HEK293 (cell line): ENCODE results near the gene PYY.
"Not testable (repeated sequence)": the region's sequence is repeated elsewhere in the genome, so short reads cannot be mapped to it uniquely, and the experiment has no call there.

ENCODE experiments used
- CTCF ChIA-PET: fragments of 350-600 bp; formaldehyde crosslinking; extraction: SDS; loops from one replicate; lab custom pipeline; 2021; ENCODE audit warnings: antibody characterized with exemption; lab: Yijun Ruan, JAX
- POLR2A ChIA-PET: fragments of 300-600 bp; formaldehyde crosslinking; extraction: SDS; loops from one replicate; lab custom pipeline; 2020; ENCODE audit warnings: antibody characterized with exemption, inconsistent platforms; lab: Yijun Ruan, JAX
- H3K27ac ChIP-seq: fragments of 200-500 bp; sonication (Bioruptor generic); 2 replicates; pipeline ENCODE4 v1.5.1; 2014; ENCODE audit warnings: low read depth, low read length, control low read depth, inconsistent platforms; ENCODE audit errors: extremely low read depth
- H3K36me3 ChIP-seq, 2 experiments: fragments of 200-500 bp in 1 of 2; sonication (Bioruptor generic) in 1 of 2; 1 replicate in 1 of 2; 2 replicates in 1 of 2; pipeline ENCODE4 v1.5.1; 2014 to 2017; ENCODE audit warnings: inconsistent platforms in 2 of 2, low read length in 2 of 2; ENCODE audit not compliant: control insufficient read depth in 2 of 2, insufficient read depth in 1 of 2
- H3K4me1 ChIP-seq: fragments of 200-500 bp; sonication (Bioruptor generic); 2 replicates; pipeline ENCODE4 v1.5.1; 2014; ENCODE audit warnings: mild to moderate bottlenecking, low read length, inconsistent platforms; ENCODE audit not compliant: control insufficient read depth, insufficient read depth
- H3K4me3 ChIP-seq: 2 replicates; pipeline ENCODE4 v1.5.1; 2011; ENCODE audit warnings: low read depth, mild to moderate bottlenecking, control low read depth, low read length, moderate library complexity
- H3K9me3 ChIP-seq: fragments of 200-500 bp; sonication (Bioruptor generic); 2 replicates; pipeline ENCODE4 v1.5.1; 2014; ENCODE audit warnings: low read depth, low read length, inconsistent platforms; ENCODE audit not compliant: control insufficient read depth, insufficient read depth
- AEBP2 ChIP-seq: fragments of 450-650 bp; formaldehyde crosslinking; IDR thresholded peaks from 2 replicates; pipeline ENCODE4 v1.5.1; 2016; ENCODE audit warnings: missing biosample characterization, missing genetic modification characterization, borderline replicate concordance
- GLI2 ChIP-seq: fragments of 450-650 bp; formaldehyde crosslinking; IDR thresholded peaks from 2 replicates; pipeline ENCODE4; 2017; ENCODE audit warnings: missing biosample characterization, missing genetic modification characterization, low read depth, borderline replicate concordance
- GLIS2 ChIP-seq: fragments of 450-650 bp; formaldehyde crosslinking; IDR thresholded peaks from 2 replicates; pipeline ENCODE4 v1.5.1; 2016; ENCODE audit warnings: missing biosample characterization, missing genetic modification characterization
- HIC1 ChIP-seq: fragments of 450-650 bp; formaldehyde crosslinking; IDR thresholded peaks from 2 replicates; pipeline ENCODE4 v1.5.1; 2016; ENCODE audit warnings: missing biosample characterization, missing genetic modification characterization
- HOXA7 ChIP-seq: sonication (generic); formaldehyde crosslinking; IDR thresholded peaks from 2 replicates; pipeline ENCODE4 v1.8.1; 2022; ENCODE audit warnings: missing genetic modification reagents, borderline replicate concordance
- IKZF3 ChIP-seq: fragments of 450-650 bp; IDR thresholded peaks from 2 replicates; pipeline ENCODE4 v1.5.0; 2018; ENCODE audit warnings: missing biosample characterization, mild to moderate bottlenecking, missing genetic modification characterization, moderate library complexity
- SALL2 ChIP-seq: fragments of 450-650 bp; formaldehyde crosslinking; IDR thresholded peaks from 2 replicates; pipeline ENCODE4 v1.5.0; 2017; ENCODE audit warnings: missing biosample characterization, mild to moderate bottlenecking, missing genetic modification characterization, borderline replicate concordance
- TCF7L2 ChIP-seq: IDR thresholded peaks from 2 replicates; pipeline ENCODE4 v1.6.1; 2011; ENCODE audit warnings: low read depth, mild to moderate bottlenecking, inconsistent platforms, low read length, moderate library complexity, borderline replicate concordance
- TRIM28 ChIP-seq: IDR thresholded peaks from 2 replicates; pipeline ENCODE4 v1.6.1; 2011; ENCODE audit warnings: low read length, control low read depth, borderline replicate concordance
- WT1 ChIP-seq: fragments of 450-650 bp; formaldehyde crosslinking; IDR thresholded peaks from 2 replicates; pipeline ENCODE4 v1.5.1; 2016; ENCODE audit warnings: missing biosample characterization, missing genetic modification characterization
- ZBTB7A ChIP-seq: fragments of 450-650 bp; formaldehyde crosslinking; IDR thresholded peaks from 2 replicates; pipeline ENCODE4 v1.5.1; 2016; ENCODE audit warnings: low read depth, missing biosample characterization, missing genetic modification characterization
- ZNF138 ChIP-seq: fragments of 450-650 bp; formaldehyde crosslinking; IDR thresholded peaks from 2 replicates; pipeline ENCODE4 v1.5.1; 2016; ENCODE audit warnings: missing biosample characterization, missing genetic modification characterization, borderline replicate concordance
- ZNF140 ChIP-seq: fragments of 450-650 bp; formaldehyde crosslinking; IDR thresholded peaks from 2 replicates; pipeline ENCODE4 v1.5.1; 2016; ENCODE audit warnings: missing biosample characterization, missing genetic modification characterization
- ZNF221 ChIP-seq: fragments of 450-650 bp; formaldehyde crosslinking; IDR thresholded peaks from 2 replicates; pipeline ENCODE4 v1.5.1; 2017; ENCODE audit warnings: missing biosample characterization, missing genetic modification characterization, borderline replicate concordance
- ZNF426 ChIP-seq: fragments of 450-650 bp; formaldehyde crosslinking; IDR thresholded peaks from 2 replicates; pipeline ENCODE4 v1.5.1; 2017; ENCODE audit warnings: missing biosample characterization, missing genetic modification characterization, mild to moderate bottlenecking, inconsistent platforms, moderate library complexity
- ZNF658 ChIP-seq: fragments of 450-650 bp; formaldehyde crosslinking; IDR thresholded peaks from 2 replicates; pipeline ENCODE4; 2016; ENCODE audit warnings: missing biosample characterization, missing genetic modification characterization
- ZNF670 ChIP-seq: fragments of 450-650 bp; formaldehyde crosslinking; IDR thresholded peaks from 2 replicates; pipeline ENCODE4 v1.5.1; 2016; ENCODE audit warnings: missing biosample characterization, missing genetic modification characterization, low read depth
- ZNF704 ChIP-seq: fragments of 450-650 bp; formaldehyde crosslinking; IDR thresholded peaks from 2 replicates; pipeline ENCODE4 v1.5.1; 2016; ENCODE audit warnings: missing biosample characterization, missing genetic modification characterization
- ZSCAN23 ChIP-seq: fragments of 450-650 bp; formaldehyde crosslinking; IDR thresholded peaks from 2 replicates; pipeline ENCODE4 v1.5.1; 2016; ENCODE audit warnings: missing biosample characterization, missing genetic modification characterization
- TF ChIP-seq, protein P1 (sequence below): fragments of 450-650 bp; formaldehyde crosslinking; IDR thresholded peaks from 2 replicates; pipeline ENCODE4 v1.5.1; 2016; ENCODE audit warnings: missing biosample characterization, missing genetic modification characterization

PYY gene

DNA sequence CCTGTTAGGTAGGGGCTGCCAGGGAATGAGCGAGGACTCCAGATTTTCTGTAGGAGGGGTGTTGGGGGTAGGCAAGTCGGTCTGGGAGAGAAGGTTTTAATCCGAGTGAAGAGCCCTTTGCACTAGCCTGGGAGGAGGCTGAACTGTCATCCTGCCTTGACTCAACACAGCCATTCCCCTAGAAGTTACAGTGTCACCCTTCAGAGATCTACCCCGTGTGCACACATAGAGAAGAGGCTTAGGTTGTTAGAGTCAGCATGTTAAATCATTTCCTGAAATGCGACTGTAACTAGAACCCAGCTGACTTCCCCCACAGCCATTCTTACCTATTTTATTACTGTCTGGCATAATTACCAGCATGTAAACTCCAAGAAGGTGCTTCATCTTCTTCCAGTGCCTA, 25.8 kb downstream of the PYY start:
- POLR2A ChIA-PET: interaction anchor here (1.0 kb wide), 1 partner anchor 10 kb away, joined by 4 read pairs; no protein-coding TSS in a partner anchor
- CTCF ChIA-PET: interaction anchor here (0.8 to 2.0 kb wide), 7 partner anchors 8 to 82 kb away, joined by 3 to 7 read pairs (median 5); no protein-coding TSS in a partner anchor
- not testable (repeated sequence) for H3K4me1 ChIP-seq

GRCh38 chr17:43927060-43927864, 26.5 kb downstream of the PYY start:
- POLR2A ChIA-PET: no interaction called here

More for the DNA sequence above, 25.8 kb downstream of the PYY start:
- not testable (repeated sequence) for H3K36me3 ChIP-seq, H3K9me3 ChIP-seq, H3K4me3 ChIP-seq, H3K27ac ChIP-seq

DNA sequence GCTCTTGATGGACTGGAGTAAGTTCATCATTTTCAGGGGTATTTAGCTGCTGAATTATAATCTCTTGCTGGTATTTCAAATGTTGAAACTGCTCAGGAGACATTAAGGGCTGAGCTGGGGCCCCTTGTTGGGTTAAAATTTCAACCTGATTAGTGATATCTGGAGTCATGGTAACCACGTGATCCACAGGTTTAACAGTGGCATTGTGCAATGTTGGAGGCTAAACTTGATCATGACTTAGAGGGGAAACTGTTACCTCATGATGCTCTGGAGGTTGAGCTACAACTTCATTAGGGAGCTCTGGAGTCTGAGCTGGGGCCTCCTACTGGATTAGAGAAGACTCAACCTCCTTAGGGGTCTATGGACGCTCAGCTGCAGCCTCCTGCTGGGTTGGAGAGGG, 29.2 kb downstream of the PYY start:
- CTCF ChIA-PET: interaction anchor here (0.6 to 4.0 kb wide), 8 partner anchors 11 to 70 kb away, joined by 3 to 39 read pairs (median 4); no protein-coding TSS in a partner anchor
- POLR2A ChIA-PET: interaction anchor here (0.6 kb wide), 1 partner anchor 261 kb away, joined by 5 read pairs; no protein-coding TSS in a partner anchor
- H3K4me3 ChIP-seq: no peak overlapping the region
- no peaks in the 10 kb centered on the region for H3K4me1 ChIP-seq
- no peak for TF ChIP-seq ZNF658
- no peak for TF ChIP-seq ZNF140
- TF ChIP-seq ZSCAN23 (tag by site-specific recombination): no peak
- no peak for TF ChIP-seq ZNF138
- TF ChIP-seq, protein P1, sequence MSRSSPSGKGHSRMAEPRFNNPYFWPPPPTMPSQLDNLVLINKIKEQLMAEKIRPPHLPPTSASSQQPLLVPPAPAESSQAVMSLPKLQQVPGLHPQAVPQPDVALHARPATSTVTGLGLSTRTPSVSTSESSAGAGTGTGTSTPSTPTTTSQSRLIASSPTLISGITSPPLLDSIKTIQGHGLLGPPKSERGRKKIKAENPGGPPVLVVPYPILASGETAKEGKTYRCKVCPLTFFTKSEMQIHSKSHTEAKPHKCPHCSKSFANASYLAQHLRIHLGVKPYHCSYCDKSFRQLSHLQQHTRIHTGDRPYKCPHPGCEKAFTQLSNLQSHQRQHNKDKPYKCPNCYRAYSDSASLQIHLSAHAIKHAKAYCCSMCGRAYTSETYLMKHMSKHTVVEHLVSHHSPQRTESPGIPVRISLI: no peak
- no peak for TF ChIP-seq ZNF670 (tag by site-specific recombination)
- H3K9me3 ChIP-seq: no peaks in the 10 kb centered on the region
- no peak overlapping the region for H3K27ac ChIP-seq
- H3K36me3 ChIP-seq: no peaks in the 10 kb centered on the region

More at GRCh38 chr17:43927060-43927864, 26.5 kb downstream of the PYY start:
- H3K4me1 ChIP-seq: no peaks in the 10 kb centered on the region
- no peak overlapping the region for H3K4me3 ChIP-seq
- no peaks in the 10 kb centered on the region for H3K9me3 ChIP-seq
- TF ChIP-seq HOXA7 (CRISPR knock-in tag) (no peak), TRIM28 (no peak), GLIS2 (tag by site-specific recombination) (no peak), SALL2 (tag by site-specific recombination) (no peak), WT1 (no peak), ZNF704 (no peak), ZBTB7A (no peak), ZNF658 (no peak), HIC1 (tag by site-specific recombination) (no peak), GLI2 (no peak), AEBP2 (tag by site-specific recombination) (no peak), IKZF3 (no peak), ZNF221 (tag by site-specific recombination) (no peak), ZNF426 (no peak), TCF7L2 (no peak)
- CTCF ChIA-PET: interaction anchor here (1.3 to 1.6 kb wide), 2 partner anchors 9 to 81 kb away, joined by 3 to 4 read pairs; no protein-coding TSS in a partner anchor
- H3K36me3 ChIP-seq: no peaks in the 10 kb centered on the region
- H3K27ac ChIP-seq: no peak overlapping the region
